RWPE2 (cell line): ENCODE measurements around the gene C18orf63.

Experiments used
- ATAC-seq: fragments of 200-7000 bp; cut with Tn5 transposase; 3 replicates; pipeline ENCODE4 v1.9.1; 2021; ENCODE audit warnings: low read depth
- DNase-seq: peaks from one replicate; pipeline ENCODE4 v3.0.0-alpha.2; 2020; ENCODE audit warnings: low spot score
- H3K27ac ChIP-seq: fragments of 450-650 bp; 2 replicates; pipeline ENCODE4 v1.5.1; 2017; ENCODE audit warnings: mild to moderate bottlenecking; ENCODE audit not compliant: poor library complexity, severe bottlenecking
- H3K27me3 ChIP-seq: fragments of 250-450 bp; sonication (Bioruptor Pico); 2 replicates; pipeline ENCODE4 v1.5.1; 2021; ENCODE audit warnings: mild to moderate bottlenecking, moderate library complexity; ENCODE audit not compliant: insufficient read depth, poor library complexity, severe bottlenecking
- H3K36me3 ChIP-seq: fragments of 250-450 bp; sonication (Bioruptor Pico); 2 replicates; pipeline ENCODE4 v1.5.1; 2020; ENCODE audit warnings: low read depth, mild to moderate bottlenecking, moderate library complexity
- H3K4me1 ChIP-seq: fragments of 250-450 bp; sonication (Bioruptor Pico); 2 replicates; pipeline ENCODE4 v1.5.1; 2021; ENCODE audit warnings: mild to moderate bottlenecking, moderate library complexity; ENCODE audit not compliant: insufficient read depth, poor library complexity, severe bottlenecking
- H3K4me3 ChIP-seq: fragments of 250-450 bp; sonication (Bioruptor Pico); 2 replicates; pipeline ENCODE4 v1.5.1; 2021; ENCODE audit warnings: mild to moderate bottlenecking, moderate library complexity; ENCODE audit not compliant: severe bottlenecking
- H3K9me3 ChIP-seq: fragments of 250-450 bp; sonication (Bioruptor Pico); 2 replicates; pipeline ENCODE4 v1.5.1; 2021; ENCODE audit warnings: mild to moderate bottlenecking, moderate library complexity; ENCODE audit not compliant: severe bottlenecking
- TF ChIP-seq, protein P1 (sequence below): fragments of 450-650 bp; IDR thresholded peaks from one replicate; pipeline ENCODE4 v1.5.1; 2017; ENCODE audit warnings: mild to moderate bottlenecking, moderate library complexity; ENCODE audit not compliant: poor library complexity, severe bottlenecking

C18orf63 gene

GRCh38 chr18:74368901-74369705 is 53.5 kb downstream of the C18orf63 start:
- no peak for DNase-seq
- Histone ChIP-seq H3K4me3 (no peak overlapping the region), H3K36me3 (no peaks in the 10 kb centered on the region), H3K9me3 (no peaks in the 10 kb centered on the region), H3K27me3 (peaks cover 8% of the 10 kb centered on the region), H3K27ac (no peak overlapping the region), H3K4me1 (no peaks in the 10 kb centered on the region)
- no peak for ATAC-seq
- TF ChIP-seq, protein P1, sequence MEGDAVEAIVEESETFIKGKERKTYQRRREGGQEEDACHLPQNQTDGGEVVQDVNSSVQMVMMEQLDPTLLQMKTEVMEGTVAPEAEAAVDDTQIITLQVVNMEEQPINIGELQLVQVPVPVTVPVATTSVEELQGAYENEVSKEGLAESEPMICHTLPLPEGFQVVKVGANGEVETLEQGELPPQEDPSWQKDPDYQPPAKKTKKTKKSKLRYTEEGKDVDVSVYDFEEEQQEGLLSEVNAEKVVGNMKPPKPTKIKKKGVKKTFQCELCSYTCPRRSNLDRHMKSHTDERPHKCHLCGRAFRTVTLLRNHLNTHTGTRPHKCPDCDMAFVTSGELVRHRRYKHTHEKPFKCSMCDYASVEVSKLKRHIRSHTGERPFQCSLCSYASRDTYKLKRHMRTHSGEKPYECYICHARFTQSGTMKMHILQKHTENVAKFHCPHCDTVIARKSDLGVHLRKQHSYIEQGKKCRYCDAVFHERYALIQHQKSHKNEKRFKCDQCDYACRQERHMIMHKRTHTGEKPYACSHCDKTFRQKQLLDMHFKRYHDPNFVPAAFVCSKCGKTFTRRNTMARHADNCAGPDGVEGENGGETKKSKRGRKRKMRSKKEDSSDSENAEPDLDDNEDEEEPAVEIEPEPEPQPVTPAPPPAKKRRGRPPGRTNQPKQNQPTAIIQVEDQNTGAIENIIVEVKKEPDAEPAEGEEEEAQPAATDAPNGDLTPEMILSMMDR, result no peak

GRCh38 chr18:74370115-74370514 is 54.5 kb downstream of the C18orf63 start:
- Histone ChIP-seq H3K27me3 (peaks cover 8% of the 10 kb centered on the region), H3K36me3 (no peaks in the 10 kb centered on the region), H3K4me3 (no peak overlapping the region), H3K4me1 (no peaks in the 10 kb centered on the region), H3K9me3 (no peaks in the 10 kb centered on the region), H3K27ac (no peak overlapping the region)
- TF ChIP-seq, protein P1, result no peak
- ATAC-seq (no peak), DNase-seq (no peak)

DNA sequence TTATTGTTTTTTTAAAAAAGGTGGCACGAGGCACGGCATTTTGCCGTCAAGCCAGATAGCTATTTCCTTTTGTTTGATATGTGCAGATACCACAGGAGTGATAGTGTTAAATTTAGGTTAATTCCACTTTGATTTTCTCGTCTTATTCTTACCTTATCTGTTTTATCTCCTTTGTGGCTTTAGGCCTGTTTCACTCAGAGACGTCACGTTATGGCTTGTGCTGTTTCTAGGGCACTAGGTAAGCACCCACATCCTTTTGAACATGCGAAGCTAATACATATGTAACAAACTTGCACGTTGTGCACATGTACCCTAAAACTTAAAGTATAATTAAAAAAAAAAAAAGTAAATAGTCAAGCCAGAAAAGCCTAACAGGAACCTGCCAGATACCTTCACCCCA is 57.8 kb downstream of the C18orf63 start:
- DNase-seq (no peak), ATAC-seq (no peak)
- Histone ChIP-seq H3K27ac (no peak overlapping the region), H3K4me1 (no peaks in the 10 kb centered on the region), H3K27me3 (peaks cover 8% of the 10 kb centered on the region), H3K9me3 (no peaks in the 10 kb centered on the region), H3K36me3 (no peaks in the 10 kb centered on the region), H3K4me3 (no peak overlapping the region)
- TF ChIP-seq, protein P1, result no peak

DNA sequence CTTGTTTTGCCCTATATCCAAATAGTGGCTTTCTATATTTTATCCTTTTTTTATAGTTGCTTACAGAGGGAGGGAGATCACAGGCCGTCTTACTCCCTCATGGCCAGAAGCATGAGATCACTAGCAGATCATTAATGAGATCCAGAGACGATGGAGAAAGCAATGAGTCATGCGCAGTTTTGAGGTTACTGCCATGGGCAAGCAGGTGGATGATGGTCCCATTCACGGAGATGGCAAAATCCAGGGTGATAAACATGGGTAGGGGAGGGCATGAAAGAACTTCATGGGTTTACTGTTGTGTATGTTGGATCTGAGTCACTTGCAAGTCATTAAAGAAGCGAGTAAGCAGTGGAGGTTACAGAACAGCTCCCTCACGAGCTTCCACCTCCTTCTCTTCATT is 60.4 kb downstream of the C18orf63 start:
- Histone ChIP-seq H3K36me3 (no peaks in the 10 kb centered on the region), H3K27me3 (no peaks in the 10 kb centered on the region), H3K4me1 (no peaks in the 10 kb centered on the region), H3K4me3 (no peak overlapping the region), H3K27ac (no peak overlapping the region), H3K9me3 (no peaks in the 10 kb centered on the region)
- DNase-seq, result no peak
- TF ChIP-seq, protein P1, result no peak
- ATAC-seq, result no peak

DNA sequence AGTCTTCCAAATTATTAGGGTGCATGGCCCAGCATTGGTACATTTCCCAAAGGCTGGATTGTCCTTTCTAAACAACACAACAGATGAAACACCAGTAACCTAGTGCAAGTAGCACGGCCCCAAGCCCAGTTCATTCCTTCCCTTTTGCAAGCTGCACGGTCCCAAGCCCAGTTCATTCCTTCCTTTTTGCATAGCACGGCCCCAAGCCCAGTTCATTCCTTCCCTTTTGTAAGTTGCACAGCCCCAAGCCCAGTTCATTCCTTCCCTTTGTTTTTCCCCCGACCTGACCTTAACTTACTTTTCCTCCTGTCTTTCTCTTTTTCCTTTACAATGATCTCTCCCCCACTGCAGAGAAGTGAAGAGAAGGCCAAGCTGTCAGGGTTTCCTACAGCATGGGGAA is 60.9 kb downstream of the C18orf63 start:
- H3K36me3 ChIP-seq, result no peaks in the 10 kb centered on the region
- no peak overlapping the region for H3K27ac ChIP-seq
- no peak for ATAC-seq
- H3K4me1 ChIP-seq, result no peaks in the 10 kb centered on the region
- TF ChIP-seq, protein P1, result no peak
- DNase-seq, result no peak
- no peaks in the 10 kb centered on the region for H3K27me3 ChIP-seq
- no peak overlapping the region for H3K4me3 ChIP-seq
- no peaks in the 10 kb centered on the region for H3K9me3 ChIP-seq
